Stimulated activated CD8-positive, alpha-beta memory T cell treated with anti-CD3 and anti-CD28 coated beads, Interleukin-7, amount 100 ng/mL, for 4 hours (primary cell): ENCODE data around the gene MVK.

Experiments used
- DNase-seq, 2 donors: peaks; one replicate each; pipeline ENCODE4 v3.0.0-alpha.2; 2020; ENCODE audit warnings: low read depth in 2 of 2

MVK gene

GRCh38 chr12:109544955-109545531 is 28.6 kb upstream of the MVK start:
- DNase-seq, result peak in 1 of 2 donors; percentile 11

GRCh38 chr12:109545826-109546225 is 27.8 kb upstream of the MVK start:
- no peak for DNase-seq

GRCh38 chr12:109547286-109547685 is 26.3 kb upstream of the MVK start:
- DNase-seq, result no peak

GRCh38 chr12:109548258-109548657 is 25.3 kb upstream of the MVK start:
- DNase-seq, result no peak

GRCh38 chr12:109549613-109550270 is 23.9 kb upstream of the MVK start:
- DNase-seq, result no peak

GRCh38 chr12:109550281-109550680 is 23.3 kb upstream of the MVK start:
- no peak for DNase-seq

- DNase-seq, result no peak
Observed at GRCh38 chr12:109551108-109551507, 22.5 kb upstream of the MVK start.

GRCh38 chr12:109552971-109553370 is 20.6 kb upstream of the MVK start:
- no peak for DNase-seq

- DNase-seq, result no peak
Observed at GRCh38 chr12:109553483-109553882, 20.1 kb upstream of the MVK start.

- no peak for DNase-seq
Observed at GRCh38 chr12:109553906-109554500, 19.6 kb upstream of the MVK start.

GRCh38 chr12:109554761-109555160 is 18.8 kb upstream of the MVK start:
- no peak for DNase-seq

- no peak for DNase-seq
Observed at GRCh38 chr12:109555431-109556315, 17.9 kb upstream of the MVK start.

GRCh38 chr12:109557200-109557599 is 16.4 kb upstream of the MVK start:
- DNase-seq, result no peak

- no peak for DNase-seq
Observed at GRCh38 chr12:109557805-109558204, 15.8 kb upstream of the MVK start.

GRCh38 chr12:109558374-109559199 is 15.0 kb upstream of the MVK start:
- no peak for DNase-seq

- DNase-seq, result no peak
Observed at GRCh38 chr12:109559200-109559505, 14.4 kb upstream of the MVK start.

GRCh38 chr12:109559601-109560000 is 14.0 kb upstream of the MVK start:
- DNase-seq, result no peak

GRCh38 chr12:109560867-109561710 is 12.5 kb upstream of the MVK start:
- no peak for DNase-seq

GRCh38 chr12:109561711-109562030 is 11.9 kb upstream of the MVK start:
- DNase-seq, result no peak

GRCh38 chr12:109562871-109563270 is 10.7 kb upstream of the MVK start:
- no peak for DNase-seq
